WTC11 (cell line): ENCODE data around the gene GJB1.

Source experiments
- ATF1 ChIP-seq: sonication (generic); formaldehyde crosslinking; IDR thresholded peaks from 2 replicates; pipeline ENCODE4 v1.8.1; 2023; ENCODE audit warnings: mild to moderate bottlenecking, moderate library complexity, missing genetic modification reagents
- ATF3 ChIP-seq: sonication (generic); formaldehyde crosslinking; conservative IDR thresholded peaks from 2 replicates; pipeline ENCODE4 v1.8.1; 2022; ENCODE audit warnings: mild to moderate bottlenecking, missing genetic modification reagents
- CREB1 ChIP-seq: sonication (generic); formaldehyde crosslinking; IDR thresholded peaks from 2 replicates; pipeline ENCODE4 v1.8.0; 2023; ENCODE audit warnings: mild to moderate bottlenecking, missing genetic modification reagents
- CTCF ChIP-seq: fragments of 200-600 bp; IDR thresholded peaks from 2 replicates; pipeline ENCODE4 v1.8.0; 2022; ENCODE audit warnings: antibody characterized with exemption
- E2F5 ChIP-seq: sonication (generic); formaldehyde crosslinking; IDR thresholded peaks from 2 replicates; pipeline ENCODE4 v1.8.1; 2022; ENCODE audit warnings: mild to moderate bottlenecking, moderate library complexity, missing genetic modification reagents
- FOXP1 ChIP-seq: sonication (generic); formaldehyde crosslinking; IDR thresholded peaks from 2 replicates; pipeline ENCODE4 v1.8.0; 2022; ENCODE audit warnings: missing genetic modification reagents, mild to moderate bottlenecking, moderate library complexity, borderline replicate concordance
- KAT7 ChIP-seq: sonication (generic); formaldehyde crosslinking; IDR thresholded peaks from 2 replicates; pipeline ENCODE4 v1.8.1; 2023; ENCODE audit warnings: missing genetic modification reagents, mild to moderate bottlenecking, borderline replicate concordance
- MAX ChIP-seq: sonication (generic); formaldehyde crosslinking; IDR thresholded peaks from 2 replicates; pipeline ENCODE4 v1.8.0; 2022; ENCODE audit warnings: mild to moderate bottlenecking, missing genetic modification reagents
- MXD4 ChIP-seq: fragments of 250-450 bp; sonication (Bioruptor Pico); IDR thresholded peaks from 2 replicates; pipeline ENCODE4 v1.8.0; 2021; ENCODE audit warnings: mild to moderate bottlenecking, moderate library complexity, borderline replicate concordance
- PREB ChIP-seq: sonication (generic); formaldehyde crosslinking; IDR thresholded peaks from 2 replicates; pipeline ENCODE4 v1.8.1; 2022; ENCODE audit warnings: mild to moderate bottlenecking, missing genetic modification reagents, moderate library complexity, borderline replicate concordance
- TEAD4 ChIP-seq: sonication (generic); formaldehyde crosslinking; IDR thresholded peaks from 2 replicates; pipeline ENCODE4 v1.8.0; 2022; ENCODE audit warnings: mild to moderate bottlenecking, missing genetic modification reagents
- USF2 ChIP-seq: sonication (generic); formaldehyde crosslinking; IDR thresholded peaks from 2 replicates; pipeline ENCODE4 v1.8.1; 2023; ENCODE audit warnings: mild to moderate bottlenecking, missing genetic modification reagents, moderate library complexity
- ZNF121 ChIP-seq: sonication (generic); formaldehyde crosslinking; IDR thresholded peaks from 2 replicates; pipeline ENCODE4 v1.8.0; 2023; ENCODE audit warnings: missing genetic modification reagents

GRCh38 chrX:71227370-71228062 is 4.5 kb downstream of the GJB1 start:
- TF ChIP-seq CTCF (no peak), PREB (CRISPR knock-in tag) (no peak), CREB1 (CRISPR knock-in tag) (no peak), ZNF121 (CRISPR knock-in tag) (no peak), KAT7 (no peak), MXD4 (no peak), FOXP1 (CRISPR knock-in tag) (no peak), MAX (CRISPR knock-in tag) (no peak), ATF3 (CRISPR knock-in tag) (no peak), USF2 (no peak), ATF1 (CRISPR knock-in tag) (no peak), TEAD4 (CRISPR knock-in tag) (no peak), E2F5 (CRISPR knock-in tag) (no peak)
